ENCODE measurements around the gene SFMBT2.

The SFMBT2 gene

GRCh38 chr10:7298495-7298894 is 112.3 kb downstream of the SFMBT2 start:
- no peak for DNase-seq (ENCODE audit: low spot score)

- no peak for DNase-seq (ENCODE audit: low spot score)
These were observed 113.7 kb downstream of the SFMBT2 start for GRCh38 chr10:7297094-7297493.

- no peak for DNase-seq (ENCODE audit: low spot score)
These were observed 114.2 kb downstream of the SFMBT2 start for GRCh38 chr10:7296648-7297047.

GRCh38 chr10:7296076-7296475 is 114.8 kb downstream of the SFMBT2 start:
- DNase-seq (ENCODE audit: low spot score), result no peak

GRCh38 chr10:7293378-7293920 is 117.4 kb downstream of the SFMBT2 start:
- no peak for DNase-seq (ENCODE audit: low spot score)

- no peak for DNase-seq (ENCODE audit: low spot score)
These were observed 119.2 kb downstream of the SFMBT2 start for GRCh38 chr10:7291487-7292270.

GRCh38 chr10:7288060-7288690 is 122.7 kb downstream of the SFMBT2 start:
- DNase-seq (ENCODE audit: low spot score), result no peak

GRCh38 chr10:7287377-7287776 is 123.5 kb downstream of the SFMBT2 start:
- DNase-seq (ENCODE audit: low spot score), result no peak

GRCh38 chr10:7285522-7286322 is 125.1 kb downstream of the SFMBT2 start:
- DNase-seq (ENCODE audit: low spot score), result no peak

- DNase-seq (ENCODE audit: low spot score), result no peak
These were observed 127.6 kb downstream of the SFMBT2 start for GRCh38 chr10:7283246-7283645.

- no peak for DNase-seq (ENCODE audit: low spot score)
These were observed 128.4 kb downstream of the SFMBT2 start for GRCh38 chr10:7282457-7282856.

- DNase-seq (ENCODE audit: low spot score), result no peak
These were observed 129.4 kb downstream of the SFMBT2 start for GRCh38 chr10:7281429-7281828.

GRCh38 chr10:7279303-7279702 is 131.5 kb downstream of the SFMBT2 start:
- DNase-seq (ENCODE audit: low spot score), result no peak

- DNase-seq (ENCODE audit: low spot score), result no peak
These were observed 133.0 kb downstream of the SFMBT2 start for GRCh38 chr10:7277867-7278266.

- DNase-seq (ENCODE audit: low spot score), result no peak
These were observed 133.4 kb downstream of the SFMBT2 start for GRCh38 chr10:7277432-7277831.

GRCh38 chr10:7275761-7276440 is 134.9 kb downstream of the SFMBT2 start:
- no peak for DNase-seq (ENCODE audit: low spot score)

GRCh38 chr10:7274293-7274692 is 136.5 kb downstream of the SFMBT2 start:
- no peak for DNase-seq (ENCODE audit: low spot score)

- DNase-seq (ENCODE audit: low spot score), result no peak
These were observed 138.8 kb downstream of the SFMBT2 start for GRCh38 chr10:7272008-7272407.

GRCh38 chr10:7269988-7270387 is 140.8 kb downstream of the SFMBT2 start:
- DNase-seq (ENCODE audit: low spot score), result no peak

- DNase-seq (ENCODE audit: low spot score), result no peak
These were observed 143.7 kb downstream of the SFMBT2 start for GRCh38 chr10:7267142-7267541.

- DNase-seq (ENCODE audit: low spot score), result no peak
These were observed 145.3 kb downstream of the SFMBT2 start for GRCh38 chr10:7265396-7266123.
